ENCODE results near the gene MBP. TPM values are rescaled to one million over a fixed set of nuclear protein-coding genes. Genes with fewer than 3 reads are reported as not detected.

MBP gene
- total and polyA plus RNA-seq, 2 of the 13 experiments (the other 11 are each of a cell fraction or from before 2014, with no cell fraction given) = 5.0 to 8.5 TPM

DNA sequence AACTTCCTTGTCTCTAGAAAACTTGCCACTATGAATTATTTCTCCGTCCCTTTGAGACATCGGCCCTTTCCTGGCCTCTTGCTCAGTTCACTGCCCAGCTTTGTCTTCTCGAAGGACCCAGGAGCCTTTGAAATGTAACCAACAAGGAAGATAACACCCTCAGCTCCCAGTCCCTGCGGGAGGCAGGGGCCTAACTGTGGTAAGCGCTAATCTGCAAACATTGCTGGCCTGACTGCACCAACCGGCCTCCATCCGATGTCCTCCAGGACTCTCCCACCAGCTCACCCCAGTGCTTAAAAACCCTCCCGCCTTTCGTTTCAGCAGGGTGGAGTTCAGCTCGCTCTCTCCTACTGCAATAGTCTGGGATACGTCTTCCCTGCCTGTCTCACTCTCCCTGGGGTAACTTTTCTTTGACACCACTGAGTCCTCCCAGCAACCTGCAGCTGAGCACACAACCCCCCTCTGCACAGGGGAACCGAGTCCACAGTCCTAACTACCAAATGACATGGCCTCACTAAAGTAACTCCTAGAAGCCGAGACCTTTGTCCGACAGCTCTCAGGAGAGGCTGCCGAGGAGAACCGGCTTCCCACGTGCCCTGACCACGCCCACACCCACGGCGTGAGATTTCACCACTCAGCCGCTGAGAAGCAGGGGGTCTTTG, 76.1 kb downstream of the MBP start (continued):
- TF ChIP-seq, protein P1, sequence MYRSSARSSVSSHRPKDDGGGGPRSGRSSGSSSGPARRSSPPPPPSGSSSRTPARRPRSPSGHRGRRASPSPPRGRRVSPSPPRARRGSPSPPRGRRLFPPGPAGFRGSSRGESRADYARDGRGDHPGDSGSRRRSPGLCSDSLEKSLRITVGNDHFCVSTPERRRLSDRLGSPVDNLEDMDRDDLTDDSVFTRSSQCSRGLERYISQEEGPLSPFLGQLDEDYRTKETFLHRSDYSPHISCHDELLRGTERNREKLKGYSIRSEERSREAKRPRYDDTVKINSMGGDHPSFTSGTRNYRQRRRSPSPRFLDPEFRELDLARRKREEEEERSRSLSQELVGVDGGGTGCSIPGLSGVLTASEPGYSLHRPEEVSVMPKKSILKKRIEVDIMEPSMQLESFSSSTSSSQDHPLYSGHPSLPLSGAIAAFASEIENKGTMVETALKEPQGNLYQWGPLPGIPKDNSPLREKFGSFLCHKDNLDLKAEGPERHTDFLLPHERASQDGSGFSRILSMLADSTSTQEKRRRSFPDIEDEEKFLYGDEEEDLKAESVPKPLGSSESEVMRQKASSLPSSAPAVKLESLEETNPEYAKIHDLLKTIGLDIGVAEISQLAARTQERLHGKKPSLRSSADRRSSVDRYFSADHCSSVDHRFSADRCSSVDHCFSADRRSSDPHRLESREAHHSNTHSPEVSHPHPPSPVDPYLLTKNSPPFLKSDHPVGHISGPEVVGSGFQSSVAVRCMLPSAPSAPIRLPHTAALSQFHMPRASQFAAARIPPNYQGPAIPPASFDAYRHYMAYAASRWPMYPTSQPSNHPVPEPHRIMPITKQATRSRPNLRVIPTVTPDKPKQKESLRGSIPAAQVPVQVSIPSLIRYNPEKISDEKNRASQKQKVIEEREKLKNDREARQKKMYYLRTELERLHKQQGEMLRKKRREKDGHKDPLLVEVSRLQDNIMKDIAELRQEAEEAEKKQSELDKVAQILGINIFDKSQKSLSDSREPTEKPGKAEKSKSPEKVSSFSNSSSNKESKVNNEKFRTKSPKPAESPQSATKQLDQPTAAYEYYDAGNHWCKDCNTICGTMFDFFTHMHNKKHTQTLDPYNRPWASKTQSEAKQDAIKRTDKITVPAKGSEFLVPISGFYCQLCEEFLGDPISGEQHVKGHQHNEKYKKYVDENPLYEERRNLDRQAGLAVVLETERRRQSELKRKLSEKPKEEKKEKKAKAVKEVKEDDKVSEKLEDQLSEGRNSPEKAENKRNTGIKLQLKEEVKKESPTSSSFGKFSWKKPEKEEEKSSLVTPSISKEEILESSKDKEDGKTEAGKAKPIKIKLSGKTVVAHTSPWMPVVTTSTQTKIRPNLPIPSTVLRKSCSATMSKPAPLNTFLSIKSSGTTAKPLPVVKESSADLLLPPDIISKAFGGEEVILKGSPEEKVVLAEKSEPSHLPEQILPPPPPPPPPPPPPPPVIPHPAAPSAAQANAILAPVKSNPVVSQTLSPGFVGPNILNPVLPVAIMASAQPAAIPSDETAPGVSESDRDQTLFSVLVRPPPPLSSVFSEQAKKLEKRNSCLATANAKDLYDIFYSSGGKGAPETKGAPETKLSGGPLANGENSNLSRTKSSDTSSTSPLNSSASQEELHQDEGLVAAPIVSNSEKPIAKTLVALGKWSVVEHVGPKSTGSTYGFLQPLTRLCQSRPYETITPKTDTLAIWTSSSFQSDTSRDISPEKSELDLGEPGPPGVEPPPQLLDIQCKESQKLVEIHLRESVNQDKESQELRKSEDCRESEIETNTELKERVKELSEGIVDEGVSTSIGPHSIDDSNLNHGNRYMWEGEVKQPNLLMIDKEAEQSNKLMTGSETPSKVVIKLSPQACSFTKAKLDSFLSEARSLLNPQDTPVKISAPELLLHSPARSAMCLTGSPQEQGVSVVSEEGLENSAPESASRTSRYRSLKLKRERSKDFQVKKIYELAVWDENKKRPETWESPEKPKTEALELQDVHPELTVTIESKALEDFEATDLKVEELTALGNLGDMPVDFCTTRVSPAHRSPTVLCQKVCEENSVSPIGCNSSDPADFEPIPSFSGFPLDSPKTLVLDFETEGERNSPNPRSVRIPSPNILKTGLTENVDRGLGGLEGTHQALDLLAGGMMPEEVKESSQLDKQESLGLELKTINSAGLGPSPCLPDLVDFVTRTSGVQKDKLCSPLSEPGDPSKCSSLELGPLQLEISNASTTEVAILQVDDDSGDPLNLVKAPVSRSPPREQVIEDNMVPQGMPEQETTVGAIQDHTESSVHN (CRISPR knock-in tag; IDR thresholded peaks at IDR 0.05) = no peak
- TF ChIP-seq, protein P2, sequence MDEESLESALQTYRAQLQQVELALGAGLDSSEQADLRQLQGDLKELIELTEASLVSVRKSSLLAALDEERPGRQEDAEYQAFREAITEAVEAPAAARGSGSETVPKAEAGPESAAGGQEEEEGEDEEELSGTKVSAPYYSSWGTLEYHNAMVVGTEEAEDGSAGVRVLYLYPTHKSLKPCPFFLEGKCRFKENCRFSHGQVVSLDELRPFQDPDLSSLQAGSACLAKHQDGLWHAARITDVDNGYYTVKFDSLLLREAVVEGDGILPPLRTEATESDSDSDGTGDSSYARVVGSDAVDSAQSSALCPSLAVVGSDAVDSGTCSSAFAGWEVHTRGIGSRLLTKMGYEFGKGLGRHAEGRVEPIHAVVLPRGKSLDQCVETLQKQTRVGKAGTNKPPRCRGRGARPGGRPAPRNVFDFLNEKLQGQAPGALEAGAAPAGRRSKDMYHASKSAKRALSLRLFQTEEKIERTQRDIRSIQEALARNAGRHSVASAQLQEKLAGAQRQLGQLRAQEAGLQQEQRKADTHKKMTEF (CRISPR knock-in tag; IDR thresholded peaks at IDR 0.05) = no peak
- TF ChIP-seq, protein P3, sequence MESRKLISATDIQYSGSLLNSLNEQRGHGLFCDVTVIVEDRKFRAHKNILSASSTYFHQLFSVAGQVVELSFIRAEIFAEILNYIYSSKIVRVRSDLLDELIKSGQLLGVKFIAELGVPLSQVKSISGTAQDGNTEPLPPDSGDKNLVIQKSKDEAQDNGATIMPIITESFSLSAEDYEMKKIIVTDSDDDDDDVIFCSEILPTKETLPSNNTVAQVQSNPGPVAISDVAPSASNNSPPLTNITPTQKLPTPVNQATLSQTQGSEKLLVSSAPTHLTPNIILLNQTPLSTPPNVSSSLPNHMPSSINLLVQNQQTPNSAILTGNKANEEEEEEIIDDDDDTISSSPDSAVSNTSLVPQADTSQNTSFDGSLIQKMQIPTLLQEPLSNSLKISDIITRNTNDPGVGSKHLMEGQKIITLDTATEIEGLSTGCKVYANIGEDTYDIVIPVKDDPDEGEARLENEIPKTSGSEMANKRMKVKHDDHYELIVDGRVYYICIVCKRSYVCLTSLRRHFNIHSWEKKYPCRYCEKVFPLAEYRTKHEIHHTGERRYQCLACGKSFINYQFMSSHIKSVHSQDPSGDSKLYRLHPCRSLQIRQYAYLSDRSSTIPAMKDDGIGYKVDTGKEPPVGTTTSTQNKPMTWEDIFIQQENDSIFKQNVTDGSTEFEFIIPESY (CRISPR knock-in tag; IDR thresholded peaks at IDR 0.05) = no peak
- TF ChIP-seq ZBTB7B (CRISPR knock-in tag; IDR thresholded peaks at IDR 0.05) (peak; percentile 53; the same call in 1 of the 2 replicates), KLF6 (CRISPR knock-in tag; IDR thresholded peaks at IDR 0.05) (0 out of 2 replicates have a peak, but pooled peaks have one; percentile 25), KLF9 (CRISPR knock-in tag; IDR thresholded peaks at IDR 0.05; ENCODE audit: low read depth) (0 out of 2 replicates have a peak, but pooled peaks have one; percentile 62)
- TF ChIP-seq, protein P4, sequence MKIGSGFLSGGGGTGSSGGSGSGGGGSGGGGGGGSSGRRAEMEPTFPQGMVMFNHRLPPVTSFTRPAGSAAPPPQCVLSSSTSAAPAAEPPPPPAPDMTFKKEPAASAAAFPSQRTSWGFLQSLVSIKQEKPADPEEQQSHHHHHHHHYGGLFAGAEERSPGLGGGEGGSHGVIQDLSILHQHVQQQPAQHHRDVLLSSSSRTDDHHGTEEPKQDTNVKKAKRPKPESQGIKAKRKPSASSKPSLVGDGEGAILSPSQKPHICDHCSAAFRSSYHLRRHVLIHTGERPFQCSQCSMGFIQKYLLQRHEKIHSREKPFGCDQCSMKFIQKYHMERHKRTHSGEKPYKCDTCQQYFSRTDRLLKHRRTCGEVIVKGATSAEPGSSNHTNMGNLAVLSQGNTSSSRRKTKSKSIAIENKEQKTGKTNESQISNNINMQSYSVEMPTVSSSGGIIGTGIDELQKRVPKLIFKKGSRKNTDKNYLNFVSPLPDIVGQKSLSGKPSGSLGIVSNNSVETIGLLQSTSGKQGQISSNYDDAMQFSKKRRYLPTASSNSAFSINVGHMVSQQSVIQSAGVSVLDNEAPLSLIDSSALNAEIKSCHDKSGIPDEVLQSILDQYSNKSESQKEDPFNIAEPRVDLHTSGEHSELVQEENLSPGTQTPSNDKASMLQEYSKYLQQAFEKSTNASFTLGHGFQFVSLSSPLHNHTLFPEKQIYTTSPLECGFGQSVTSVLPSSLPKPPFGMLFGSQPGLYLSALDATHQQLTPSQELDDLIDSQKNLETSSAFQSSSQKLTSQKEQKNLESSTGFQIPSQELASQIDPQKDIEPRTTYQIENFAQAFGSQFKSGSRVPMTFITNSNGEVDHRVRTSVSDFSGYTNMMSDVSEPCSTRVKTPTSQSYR (CRISPR knock-in tag; IDR thresholded peaks at IDR 0.05; ENCODE audit: borderline replicate concordance) = peak; percentile 40; the same call in 1 of the 2 replicates
- TF ChIP-seq, protein P5, sequence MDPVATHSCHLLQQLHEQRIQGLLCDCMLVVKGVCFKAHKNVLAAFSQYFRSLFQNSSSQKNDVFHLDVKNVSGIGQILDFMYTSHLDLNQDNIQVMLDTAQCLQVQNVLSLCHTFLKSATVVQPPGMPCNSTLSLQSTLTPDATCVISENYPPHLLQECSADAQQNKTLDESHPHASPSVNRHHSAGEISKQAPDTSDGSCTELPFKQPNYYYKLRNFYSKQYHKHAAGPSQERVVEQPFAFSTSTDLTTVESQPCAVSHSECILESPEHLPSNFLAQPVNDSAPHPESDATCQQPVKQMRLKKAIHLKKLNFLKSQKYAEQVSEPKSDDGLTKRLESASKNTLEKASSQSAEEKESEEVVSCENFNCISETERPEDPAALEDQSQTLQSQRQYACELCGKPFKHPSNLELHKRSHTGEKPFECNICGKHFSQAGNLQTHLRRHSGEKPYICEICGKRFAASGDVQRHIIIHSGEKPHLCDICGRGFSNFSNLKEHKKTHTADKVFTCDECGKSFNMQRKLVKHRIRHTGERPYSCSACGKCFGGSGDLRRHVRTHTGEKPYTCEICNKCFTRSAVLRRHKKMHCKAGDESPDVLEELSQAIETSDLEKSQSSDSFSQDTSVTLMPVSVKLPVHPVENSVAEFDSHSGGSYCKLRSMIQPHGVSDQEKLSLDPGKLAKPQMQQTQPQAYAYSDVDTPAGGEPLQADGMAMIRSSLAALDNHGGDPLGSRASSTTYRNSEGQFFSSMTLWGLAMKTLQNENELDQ (CRISPR knock-in tag; IDR thresholded peaks at IDR 0.05; ENCODE audit: borderline replicate concordance) = no peak

All from HepG2 (cell line).